ENCODE measurements around the gene PROX1. TPM values are rescaled to one million over a fixed set of nuclear protein-coding genes. Genes with fewer than 3 reads are reported as not detected.

Gene PROX1
- total RNA-seq, 3 donors from 2014 or later = 1.8 to 7.5 (median 5.7) TPM

GRCh38 chr1:214037468-214037867, 49.7 kb downstream of the PROX1 start:
- no peaks in the 10 kb centered on the region for H3K27me3 ChIP-seq
- no peaks in the 10 kb centered on the region for H3K9me3 ChIP-seq
- intact Hi-C loops (cut with DNase I; ENCODE audit: low total_unique reads) = no loop called here
- no peak for DNase-seq (ENCODE audit: low spot score in 2 of 2)
- H3K27ac ChIP-seq = no peak overlapping the region
- H3K4me1 ChIP-seq = no peaks in the 10 kb centered on the region
- no peak overlapping the region for H3K4me3 ChIP-seq
- TF ChIP-seq POLR2AphosphoS5 (IDR thresholded peaks at IDR 0.05) = no peak
- no peak for TF ChIP-seq POLR2A (IDR thresholded peaks at IDR 0.05)
- no peaks in the 10 kb centered on the region for H3K36me3 ChIP-seq

- Histone ChIP-seq H3K27me3 (no peaks in the 10 kb centered on the region), H3K27ac (no peak overlapping the region), H3K9me3 (no peaks in the 10 kb centered on the region), H3K4me3 (no peak overlapping the region), H3K36me3 (no peaks in the 10 kb centered on the region), H3K4me1 (no peaks in the 10 kb centered on the region)
- intact Hi-C loops (cut with DNase I; ENCODE audit: low total_unique reads) = no loop called here
- no peak for TF ChIP-seq CTCF (IDR thresholded peaks at IDR 0.05)
- TF ChIP-seq POLR2A (IDR thresholded peaks at IDR 0.05) = no peak
- no peak for TF ChIP-seq POLR2AphosphoS5 (IDR thresholded peaks at IDR 0.05)
- DNase-seq (ENCODE audit: low spot score in 2 of 2) = no peak
Observed at GRCh38 chr1:214039394-214040018, 51.7 kb downstream of the PROX1 start.

- no peak overlapping the region for H3K4me3 ChIP-seq
- DNase-seq (ENCODE audit: low spot score in 2 of 2) = no peak
- no peaks in the 10 kb centered on the region for H3K27me3 ChIP-seq
- H3K9me3 ChIP-seq = peaks cover 0 to 9% of the 10 kb centered on the region in 2 donors
- H3K27ac ChIP-seq = no peak overlapping the region
- intact Hi-C loops (cut with DNase I; ENCODE audit: low total_unique reads) = no loop called here
- TF ChIP-seq CTCF (IDR thresholded peaks at IDR 0.05) (no peak), POLR2AphosphoS5 (IDR thresholded peaks at IDR 0.05) (no peak), POLR2A (IDR thresholded peaks at IDR 0.05) (no peak)
- H3K36me3 ChIP-seq = no peaks in the 10 kb centered on the region
- no peaks in the 10 kb centered on the region for H3K4me1 ChIP-seq
Observed at GRCh38 chr1:214043167-214043566, 55.4 kb downstream of the PROX1 start.

- Histone ChIP-seq H3K27ac (no peak overlapping the region), H3K27me3 (no peaks in the 10 kb centered on the region), H3K36me3 (no peaks in the 10 kb centered on the region), H3K4me3 (no peak overlapping the region), H3K9me3 (peaks cover 0 to 19% of the 10 kb centered on the region in 2 donors), H3K4me1 (no peaks in the 10 kb centered on the region)
- TF ChIP-seq POLR2AphosphoS5 (IDR thresholded peaks at IDR 0.05) (no peak), POLR2A (IDR thresholded peaks at IDR 0.05) (no peak), CTCF (IDR thresholded peaks at IDR 0.05) (no peak)
- intact Hi-C loops (cut with DNase I; ENCODE audit: low total_unique reads) = no loop called here
- no peak for DNase-seq (ENCODE audit: low spot score in 2 of 2)
Observed at GRCh38 chr1:214044438-214045214, 56.9 kb downstream of the PROX1 start.

GRCh38 chr1:214050513-214051401, 63.0 kb downstream of the PROX1 start:
- no peak for DNase-seq (ENCODE audit: low spot score in 2 of 2)
- Histone ChIP-seq H3K27me3 (no peaks in the 10 kb centered on the region), H3K36me3 (no peaks in the 10 kb centered on the region), H3K4me1 (no peaks in the 10 kb centered on the region), H3K9me3 (peaks cover 0 to 19% of the 10 kb centered on the region in 2 donors), H3K4me3 (no peak overlapping the region), H3K27ac (no peak overlapping the region)
- TF ChIP-seq CTCF (IDR thresholded peaks at IDR 0.05) (no peak), POLR2AphosphoS5 (IDR thresholded peaks at IDR 0.05) (no peak), POLR2A (IDR thresholded peaks at IDR 0.05) (no peak)
- intact Hi-C loops (cut with DNase I; ENCODE audit: low total_unique reads) = no loop called here

Data from breast epithelium (tissue), 4 donors.